Panc1 (cell line): ENCODE results near the gene BLOC1S3. TPM values are rescaled to one million over a fixed set of nuclear protein-coding genes. Genes with fewer than 3 reads are reported as not detected.

ENCODE experiments used
- ATAC-seq: fragments of 200-7000 bp; cut with Tn5 transposase; 2 replicates; pipeline ENCODE4 v1.9.1; 2020; ENCODE audit warnings: mild to moderate bottlenecking, moderate library complexity
- BruUV-seq: library from RNA; stranded (reverse); fragments of 400-500 nt; replicated peaks from 2 replicates; lab custom pipeline; 2021; lab: Mats Ljungman, UMichigan
- CTCF ChIA-PET: fragments of 300-600 bp; sonication (Branson Sonifier 250); formaldehyde crosslinking; loops from one replicate; lab custom pipeline; 2022; ENCODE audit warnings: antibody characterized with exemption; lab: Charles Lee
- POLR2A ChIA-PET: fragments of 300-600 bp; sonication (Branson Sonifier 250); formaldehyde crosslinking; loops from one replicate; lab custom pipeline; 2022; ENCODE audit warnings: antibody characterized with exemption; lab: Charles Lee
- DNase-seq: peaks from one replicate; pipeline ENCODE4 v3.0.0-alpha.2; 2010; ENCODE audit warnings: low read depth, low spot score
- H3K27ac ChIP-seq: 2 replicates; pipeline ENCODE4 v1.5.1; 2011; ENCODE audit warnings: mild to moderate bottlenecking, low read length, inconsistent platforms
- H3K27me3 ChIP-seq: fragments of 200-500 bp; sonication (Bioruptor generic); 2 replicates; pipeline ENCODE4 v1.6.0; 2014; ENCODE audit warnings: low read length, inconsistent platforms; ENCODE audit not compliant: control insufficient read depth, insufficient read depth
- H3K36me3 ChIP-seq: fragments of 200-500 bp; sonication (Bioruptor generic); 2 replicates; pipeline ENCODE4 v1.5.1; 2014; ENCODE audit warnings: inconsistent platforms, mild to moderate bottlenecking, low read length, moderate library complexity; ENCODE audit not compliant: control insufficient read depth, insufficient read depth
- H3K4me1 ChIP-seq: 2 replicates; pipeline ENCODE4 v1.5.1; 2011; ENCODE audit warnings: inconsistent platforms, mild to moderate bottlenecking, low read length, moderate library complexity; ENCODE audit not compliant: control insufficient read depth, insufficient read depth
- H3K4me3 ChIP-seq, 2 experiments: 2 replicates each; pipeline ENCODE4 v1.5.1; 2011 to 2012; ENCODE audit warnings: low read depth in 2 of 2, low read length in 2 of 2, mild to moderate bottlenecking in 2 of 2, inconsistent platforms in 1 of 2, moderate library complexity in 1 of 2
- H3K9me3 ChIP-seq: fragments of 200-500 bp; sonication (Bioruptor generic); 2 replicates; pipeline ENCODE4 v1.5.1; 2014; ENCODE audit warnings: low read depth, mild to moderate bottlenecking, inconsistent platforms, low read length, moderate library complexity; ENCODE audit not compliant: control insufficient read depth, insufficient read depth
- CTCF ChIP-seq: fragments of 450-650 bp; IDR thresholded peaks from 2 replicates; pipeline ENCODE4 v1.5.1; 2017; ENCODE audit warnings: mild to moderate bottlenecking
- POLR2AphosphoS5 ChIP-seq: IDR thresholded peaks from 2 replicates; pipeline ENCODE4 v1.6.1; 2012; ENCODE audit warnings: mild to moderate bottlenecking, low read depth, low read length, moderate library complexity
- REST ChIP-seq, 2 experiments: IDR thresholded peaks; 2 replicates each; pipeline ENCODE4 v1.6.1; 2011 to 2012; ENCODE audit warnings: low read depth in 2 of 2, control low read depth in 1 of 2, low read length in 1 of 2, mild to moderate bottlenecking in 1 of 2, moderate library complexity in 1 of 2; ENCODE audit not compliant: insufficient read depth in 1 of 2
- SIN3A ChIP-seq: IDR thresholded peaks from 2 replicates; pipeline ENCODE4 v1.6.1; 2012; ENCODE audit warnings: low read depth, mild to moderate bottlenecking, low read length, moderate library complexity, borderline replicate concordance; ENCODE audit not compliant: insufficient read depth
- TCF7L2 ChIP-seq: IDR thresholded peaks from 2 replicates; pipeline ENCODE4 v1.6.1; 2011; ENCODE audit warnings: mild to moderate bottlenecking, low read depth, low read length, inconsistent platforms
- in situ Hi-C: cut with HindIII; loops from 2 replicates; pipeline ENCODE4 v1.10.0; 2016; ENCODE audit warnings: low sequenced_read_pairs, low pct_unique_long_range_greater_than_20kb
- intact Hi-C: fragments of 100-400 bp; cut with micrococcal nuclease; formaldehyde crosslinking; loops from one replicate; pipeline ENCODE4 v1.10.0; 2022; ENCODE audit not compliant: unreplicated experiment
- total RNA-seq: library from RNA; stranded (reverse); gene quantifications from one replicate; pipeline ENCODE4 v1.2.1, GENCODE V29; 2021; ENCODE audit not compliant: unreplicated experiment

BLOC1S3 gene
- total RNA-seq, 1 experiment from 2014 or later: 21.8 TPM

- H3K9me3 ChIP-seq: no peaks in the 10 kb centered on the region
- H3K4me3 ChIP-seq: no peak overlapping the region
- in situ Hi-C loops: no loop called here
- no TSS peak for BruUV-seq
- DNase-seq: no peak
- intact Hi-C loops: no loop called here
- no peaks in the 10 kb centered on the region; the same call in 1 of the 2 replicates for H3K36me3 ChIP-seq
- no peaks in the 10 kb centered on the region for H3K4me1 ChIP-seq
- ChIA-PET CTCF (no interaction called here), POLR2A (interaction anchor here (0.8 kb wide), 1 partner anchor 147 kb away, joined by 3 read pairs; no protein-coding TSS in a partner anchor)
- no peak for TF ChIP-seq CTCF
- TF ChIP-seq REST (IDR thresholded peaks at IDR 0.05; ENCODE audit: insufficient read depth in 1 of 2, low read depth in 2 of 2, low read length in 1 of 2): no peak
- no peak for TF ChIP-seq SIN3A
- TF ChIP-seq POLR2AphosphoS5: no peak
- TF ChIP-seq TCF7L2: no peak
- ATAC-seq: no peak
- no peak overlapping the region for H3K27ac ChIP-seq
- no peaks in the 10 kb centered on the region for H3K27me3 ChIP-seq
These were observed 33.9 kb upstream of the BLOC1S3 start for GRCh38 chr19:45144431-45145269.

- no peak for ATAC-seq
- BruUV-seq: no TSS peak
- no peak for DNase-seq
- no peak overlapping the region for H3K27ac ChIP-seq
- intact Hi-C loops: no loop called here
- no peak overlapping the region for H3K4me3 ChIP-seq
- no peaks in the 10 kb centered on the region; the same call in 1 of the 2 replicates for H3K36me3 ChIP-seq
- no peaks in the 10 kb centered on the region for H3K27me3 ChIP-seq
- no peak for TF ChIP-seq REST (IDR thresholded peaks at IDR 0.05; ENCODE audit: insufficient read depth in 1 of 2, low read depth in 2 of 2, low read length in 1 of 2)
- TF ChIP-seq TCF7L2: no peak
- TF ChIP-seq CTCF: no peak
- no peak for TF ChIP-seq SIN3A
- no peak for TF ChIP-seq POLR2AphosphoS5
- in situ Hi-C loops: no loop called here
- CTCF ChIA-PET: no interaction called here
- POLR2A ChIA-PET: interaction anchor here (0.8 kb wide), 1 partner anchor 147 kb away, joined by 3 read pairs; no protein-coding TSS in a partner anchor
- H3K9me3 ChIP-seq: no peaks in the 10 kb centered on the region
- no peaks in the 10 kb centered on the region for H3K4me1 ChIP-seq
These were observed 33.1 kb upstream of the BLOC1S3 start for GRCh38 chr19:45145270-45146189.
